GM12873 (cell line): ENCODE data around the gene TET3.

Experiments
- CTCF ChIP-seq: IDR thresholded peaks from 2 replicates; pipeline ENCODE4 v1.5.1; 2012; ENCODE audit warnings: low read depth, mild to moderate bottlenecking, moderate library complexity, low read length, control low read depth; ENCODE audit not compliant: insufficient read depth; ENCODE audit errors: missing control alignments

The TET3 gene

DNA sequence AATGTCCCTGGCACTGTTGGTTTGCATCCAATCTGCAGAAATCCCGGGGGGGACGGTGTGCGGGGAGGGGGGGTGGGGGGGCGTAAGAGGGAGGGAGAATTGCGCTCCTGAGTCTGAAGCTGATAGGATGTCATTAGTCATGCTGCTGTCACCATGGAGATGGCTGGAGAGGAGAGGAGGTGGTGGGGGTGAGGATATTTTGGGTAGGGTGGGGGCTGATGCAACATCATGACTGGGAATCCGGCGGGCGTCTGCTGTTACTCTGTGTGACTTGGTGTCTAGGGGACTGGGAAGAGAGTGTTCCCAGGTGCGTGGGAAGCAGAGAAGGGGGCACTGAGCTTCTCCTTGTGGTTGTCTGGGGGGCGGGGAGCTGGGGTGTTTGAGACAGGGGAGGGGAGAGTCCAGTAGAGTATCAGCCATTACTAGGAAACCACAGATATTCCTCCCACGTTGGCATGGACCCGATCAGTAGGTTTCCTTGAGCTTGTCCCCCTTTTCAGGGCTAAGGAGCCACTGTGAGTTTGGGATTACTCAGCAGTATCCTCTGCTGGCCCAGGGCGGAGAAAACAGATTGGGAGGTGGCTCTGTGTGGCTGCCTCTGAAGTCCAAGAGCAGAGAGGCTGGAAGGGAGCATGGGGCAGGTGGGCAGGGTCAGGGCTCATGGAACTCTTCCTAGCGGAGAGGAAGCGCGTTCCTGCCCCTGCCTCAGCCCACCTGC lies 18.9 kb downstream of the TET3 start:
- no peak for TF ChIP-seq CTCF

DNA sequence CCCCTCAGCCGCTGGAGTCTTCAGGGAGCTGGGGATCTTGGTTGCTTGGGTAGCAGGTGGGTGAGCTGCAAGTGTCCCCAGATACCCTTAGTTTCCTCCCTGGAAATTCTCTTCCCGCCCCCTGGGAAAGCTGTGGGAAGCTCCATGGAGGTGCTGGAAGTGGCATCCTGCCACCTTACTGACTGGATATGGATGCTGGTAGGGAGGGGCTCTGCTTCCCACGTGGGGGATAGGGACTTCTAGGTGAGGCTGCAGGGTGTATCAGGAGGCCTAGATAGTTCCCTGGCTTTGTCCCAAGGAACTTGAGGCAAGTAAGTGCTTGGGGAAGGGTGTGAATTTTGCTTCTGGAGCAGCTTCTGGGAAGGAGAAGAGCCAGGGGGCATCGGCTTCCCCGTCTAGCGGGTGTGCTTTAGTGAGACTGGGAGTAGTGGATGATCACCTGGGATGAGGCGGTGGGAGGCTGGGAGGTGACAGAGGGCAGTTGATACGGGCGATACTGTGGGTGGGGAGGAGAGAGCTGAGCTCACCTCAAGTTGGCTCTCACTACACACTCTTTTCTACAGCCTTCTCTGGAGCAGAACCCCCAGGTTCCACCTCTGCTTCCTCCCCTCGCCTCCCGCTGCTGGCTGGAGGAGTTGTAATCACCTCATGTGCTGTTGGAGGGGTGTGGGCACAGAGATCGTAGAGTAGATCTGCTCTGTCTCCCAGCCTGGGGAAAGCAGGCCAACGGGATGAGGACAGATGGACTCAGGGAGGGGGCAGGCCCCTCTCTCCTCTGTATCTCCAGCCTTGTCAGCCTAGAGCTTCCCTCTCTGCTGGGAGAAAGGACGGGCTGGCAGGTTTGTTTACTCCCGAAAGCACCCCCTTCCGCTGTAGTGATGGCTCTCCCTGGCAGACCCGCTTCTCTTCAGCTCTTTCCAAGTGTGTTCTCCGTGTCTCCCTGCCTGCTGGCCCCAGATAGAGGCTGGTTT lies 19.8 kb downstream of the TET3 start:
- no peak for TF ChIP-seq CTCF

GRCh38 chr2:74005786-74006185 lies 21.1 kb downstream of the TET3 start:
- TF ChIP-seq CTCF = no peak

GRCh38 chr2:74006459-74006858 lies 21.7 kb downstream of the TET3 start:
- no peak for TF ChIP-seq CTCF

GRCh38 chr2:74007121-74007520 lies 22.4 kb downstream of the TET3 start:
- no peak for TF ChIP-seq CTCF

GRCh38 chr2:74007711-74008110 lies 23.0 kb downstream of the TET3 start:
- TF ChIP-seq CTCF = no peak

DNA sequence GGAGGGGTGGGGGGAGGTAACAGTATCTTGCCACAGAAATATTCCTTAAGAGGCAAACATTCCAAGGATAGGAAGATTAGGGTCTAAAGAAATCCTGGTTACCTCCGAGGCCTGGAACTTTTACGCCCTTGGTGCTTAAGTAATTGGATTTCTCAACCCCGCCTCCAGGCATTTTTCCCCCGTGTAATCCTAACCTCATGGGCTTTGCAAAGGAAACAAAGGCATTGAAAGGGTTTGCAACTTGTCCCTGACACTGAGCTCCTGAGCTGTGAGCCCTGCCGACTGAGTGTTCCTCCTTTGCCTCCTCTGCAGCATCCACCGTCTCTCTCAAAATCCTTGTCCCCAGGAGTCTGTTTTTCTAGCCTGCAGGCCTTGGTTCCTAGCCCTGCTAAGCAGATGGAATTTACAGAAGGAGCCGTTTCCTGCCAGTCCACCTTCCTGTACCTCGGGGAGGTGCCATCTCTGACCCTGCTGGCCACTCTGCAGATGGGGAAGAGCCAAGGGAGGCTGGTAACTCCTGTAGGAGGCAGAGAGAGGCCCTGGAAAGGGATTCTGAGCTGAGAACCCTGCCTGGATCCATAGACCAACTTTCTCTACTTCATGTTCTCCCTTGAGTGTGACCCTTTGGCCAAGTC lies 24.2 kb downstream of the TET3 start:
- no peak for TF ChIP-seq CTCF
